GM06990 (cell line): ENCODE results near the gene UBR4.
A peak's percentile ranks its signal among the peaks of the same experiment; 100 is the strongest.

Experiments used
- DNase-seq: peaks from one replicate; pipeline ENCODE4 v3.0.0-alpha.2; 2011; ENCODE audit not compliant: insufficient read length; ENCODE audit errors: extremely low read depth
- H3K27me3 ChIP-seq: replicated peaks from 2 replicates; pipeline ENCODE4 v1.6.0; 2011; ENCODE audit warnings: low read length; ENCODE audit not compliant: control insufficient read depth, insufficient read depth
- H3K36me3 ChIP-seq: 2 replicates; pipeline ENCODE4 v1.5.1; 2011; ENCODE audit warnings: low read length; ENCODE audit not compliant: control insufficient read depth, insufficient read depth
- H3K4me3 ChIP-seq: replicated peaks from 2 replicates; pipeline ENCODE4 v1.5.1; 2011; ENCODE audit warnings: low read depth, mild to moderate bottlenecking, control low read depth, low read length
- CTCF ChIP-seq: IDR thresholded peaks from 2 replicates; pipeline ENCODE4 v1.5.1; 2011; ENCODE audit warnings: low read length, control low read depth, mild to moderate bottlenecking, inconsistent platforms; ENCODE audit not compliant: insufficient read depth, poor library complexity, severe bottlenecking

UBR4 gene

GRCh38 chr1:19061343-19061742 is 148.7 kb downstream of the UBR4 start:
- no peak for TF ChIP-seq CTCF
- Histone ChIP-seq H3K4me3 (no peak overlapping the region), H3K27me3 (peaks cover 2% of the 10 kb centered on the region; the same call in 1 of the 2 replicates), H3K36me3 (no peaks in the 10 kb centered on the region)
- DNase-seq, result no peak

GRCh38 chr1:19059773-19060172 is 150.3 kb downstream of the UBR4 start:
- Histone ChIP-seq H3K4me3 (no peak overlapping the region), H3K27me3 (peaks cover 3% of the 10 kb centered on the region; the same call in 1 of the 2 replicates), H3K36me3 (no peaks in the 10 kb centered on the region)
- DNase-seq, result no peak
- TF ChIP-seq CTCF, result no peak

- Histone ChIP-seq H3K36me3 (no peaks in the 10 kb centered on the region), H3K4me3 (no peak overlapping the region), H3K27me3 (peaks cover 4% of the 10 kb centered on the region; the same call in 1 of the 2 replicates)
- DNase-seq, result no peak
- no peak for TF ChIP-seq CTCF
Observed at GRCh38 chr1:19058476-19058797, 151.6 kb downstream of the UBR4 start.

GRCh38 chr1:19057784-19058475 is 152.1 kb downstream of the UBR4 start:
- Histone ChIP-seq H3K36me3 (no peaks in the 10 kb centered on the region), H3K27me3 (peaks cover 4% of the 10 kb centered on the region; the same call in 1 of the 2 replicates), H3K4me3 (no peak overlapping the region)
- TF ChIP-seq CTCF, result no peak
- no peak for DNase-seq

- no peak overlapping the region for H3K4me3 ChIP-seq
- H3K36me3 ChIP-seq, result no peaks in the 10 kb centered on the region
- peak; percentile 10 for TF ChIP-seq CTCF
- no peak for DNase-seq
- peaks cover 4% of the 10 kb centered on the region; the same call in 1 of the 2 replicates for H3K27me3 ChIP-seq
Observed at GRCh38 chr1:19057182-19057779, 152.8 kb downstream of the UBR4 start.
